SH-SY5Y (cell line): ENCODE data around the gene CERS4.

Experiments used
- GATA2 ChIP-seq: IDR thresholded peaks from 2 replicates; pipeline ENCODE4 v1.6.1; 2011; ENCODE audit warnings: mild to moderate bottlenecking, low read depth, low read length
- GATA3 ChIP-seq: IDR thresholded peaks from 2 replicates; pipeline ENCODE4 v1.6.1; 2011; ENCODE audit warnings: low read depth, mild to moderate bottlenecking, low read length, moderate library complexity

The CERS4 gene

GRCh38 chr19:8251025-8251472 is 41.9 kb downstream of the CERS4 start:
- TF ChIP-seq GATA3 (no peak), GATA2 (no peak)

GRCh38 chr19:8252922-8253589 is 43.9 kb downstream of the CERS4 start:
- TF ChIP-seq GATA3 (no peak), GATA2 (no peak)

DNA sequence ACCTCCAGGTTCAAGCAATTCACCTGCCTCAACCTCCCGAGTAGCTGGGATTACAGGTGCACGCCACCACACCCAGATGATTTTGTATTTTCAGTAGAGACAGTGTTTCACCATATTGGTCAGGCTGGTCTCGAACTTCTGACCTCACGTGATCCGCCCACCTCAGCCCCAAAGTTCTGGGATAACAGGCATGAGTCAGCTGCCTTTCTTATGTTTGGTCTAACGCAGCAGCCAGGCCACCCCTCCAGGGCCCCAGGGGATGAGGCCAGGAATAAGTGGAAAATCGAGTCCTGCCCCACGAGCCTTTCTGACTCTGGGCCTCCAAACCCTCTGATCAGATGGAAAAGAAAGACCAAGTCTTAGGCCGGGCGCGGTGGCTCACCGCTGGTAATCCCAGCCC is 44.5 kb downstream of the CERS4 start:
- TF ChIP-seq GATA3, result no peak

DNA sequence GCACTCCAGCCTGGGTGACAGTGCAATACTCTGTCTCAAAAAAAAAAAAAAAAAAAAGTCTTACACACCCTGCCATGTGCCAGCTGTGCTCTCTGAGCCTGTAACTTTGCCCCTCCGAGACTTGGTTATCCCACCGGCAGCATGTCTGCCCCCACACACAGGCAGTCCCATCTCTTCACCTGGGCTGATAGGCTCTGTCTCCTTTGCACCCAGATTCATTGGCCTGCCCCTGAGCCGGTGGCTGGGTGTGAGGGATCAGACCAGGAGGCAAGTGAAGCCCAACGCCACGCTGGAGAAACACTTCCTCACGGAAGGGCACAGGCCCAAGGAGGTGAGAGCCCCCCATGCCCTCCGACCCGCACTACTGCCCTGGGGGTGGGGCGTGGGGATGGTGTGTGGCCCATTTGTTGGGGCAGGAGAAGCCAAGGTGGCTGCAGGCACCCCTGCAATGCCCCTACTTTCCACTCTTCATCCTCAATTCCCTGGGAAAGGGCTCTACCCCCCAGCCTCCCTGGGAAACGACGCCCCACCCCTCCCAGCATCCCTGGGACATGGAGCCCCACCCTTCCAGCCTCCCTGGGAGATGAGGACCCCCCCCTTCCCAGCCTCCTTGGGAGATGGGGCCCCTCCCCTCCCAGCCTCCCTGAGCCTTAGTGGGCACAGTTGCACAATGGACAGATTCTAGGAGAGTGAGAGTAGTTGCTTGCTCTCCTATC is 45.3 kb downstream of the CERS4 start:
- TF ChIP-seq GATA2 (no peak), GATA3 (no peak)

DNA sequence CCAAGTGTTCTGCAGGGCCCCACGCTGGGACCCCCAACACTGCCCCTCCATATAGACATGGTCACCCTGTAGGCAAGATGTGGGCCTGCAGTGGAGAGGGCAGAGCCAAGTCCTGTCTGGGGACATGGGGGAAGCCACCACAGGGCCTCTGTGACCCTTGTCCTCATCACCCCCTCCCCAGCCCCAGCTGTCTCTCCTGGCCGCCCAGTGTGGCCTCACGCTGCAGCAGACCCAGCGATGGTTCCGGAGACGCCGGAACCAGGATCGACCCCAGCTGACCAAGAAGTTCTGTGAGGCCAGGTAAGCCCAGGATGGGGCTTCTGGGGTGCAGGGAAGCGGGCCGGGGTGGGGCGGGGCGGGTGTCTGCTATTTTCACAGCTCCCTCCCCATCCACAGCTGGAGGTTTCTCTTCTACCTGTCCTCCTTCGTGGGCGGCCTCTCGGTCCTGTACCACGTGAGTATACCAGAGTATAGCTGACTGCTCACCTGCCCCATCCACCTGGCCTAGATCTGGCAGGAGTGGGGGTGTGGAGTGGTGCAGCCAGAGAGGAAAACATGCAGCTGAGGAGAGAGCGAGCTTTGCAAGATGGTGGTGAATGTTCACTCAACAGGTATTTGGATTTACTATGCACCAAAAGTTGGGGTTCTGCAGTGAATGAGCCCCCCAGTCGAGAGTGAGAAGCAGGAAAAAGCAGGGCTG is 46.4 kb downstream of the CERS4 start:
- no peak for TF ChIP-seq GATA2
- TF ChIP-seq GATA3, result no peak

GRCh38 chr19:8256276-8257051 is 47.3 kb downstream of the CERS4 start:
- TF ChIP-seq GATA3 (no peak), GATA2 (no peak)

DNA sequence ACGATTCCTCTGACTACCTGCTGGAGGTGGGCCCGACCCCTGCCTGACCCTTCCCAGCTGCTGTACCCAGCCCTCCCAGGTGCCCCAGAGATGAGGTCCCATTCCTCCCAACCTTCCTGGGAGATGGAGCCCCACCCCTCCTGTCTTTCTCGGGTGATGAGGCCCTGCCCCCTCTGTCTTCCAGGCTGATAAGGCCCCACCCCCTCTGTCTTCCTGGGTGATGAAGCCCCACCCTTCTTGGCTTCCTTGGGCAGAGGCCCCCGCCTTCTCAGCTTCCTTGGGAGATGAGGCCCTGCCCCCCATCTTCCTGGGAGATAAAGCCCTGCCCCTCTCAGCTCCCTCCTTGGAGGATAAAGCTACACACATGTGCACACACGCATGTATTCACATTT is 47.9 kb downstream of the CERS4 start:
- no peak for TF ChIP-seq GATA2
- no peak for TF ChIP-seq GATA3

DNA sequence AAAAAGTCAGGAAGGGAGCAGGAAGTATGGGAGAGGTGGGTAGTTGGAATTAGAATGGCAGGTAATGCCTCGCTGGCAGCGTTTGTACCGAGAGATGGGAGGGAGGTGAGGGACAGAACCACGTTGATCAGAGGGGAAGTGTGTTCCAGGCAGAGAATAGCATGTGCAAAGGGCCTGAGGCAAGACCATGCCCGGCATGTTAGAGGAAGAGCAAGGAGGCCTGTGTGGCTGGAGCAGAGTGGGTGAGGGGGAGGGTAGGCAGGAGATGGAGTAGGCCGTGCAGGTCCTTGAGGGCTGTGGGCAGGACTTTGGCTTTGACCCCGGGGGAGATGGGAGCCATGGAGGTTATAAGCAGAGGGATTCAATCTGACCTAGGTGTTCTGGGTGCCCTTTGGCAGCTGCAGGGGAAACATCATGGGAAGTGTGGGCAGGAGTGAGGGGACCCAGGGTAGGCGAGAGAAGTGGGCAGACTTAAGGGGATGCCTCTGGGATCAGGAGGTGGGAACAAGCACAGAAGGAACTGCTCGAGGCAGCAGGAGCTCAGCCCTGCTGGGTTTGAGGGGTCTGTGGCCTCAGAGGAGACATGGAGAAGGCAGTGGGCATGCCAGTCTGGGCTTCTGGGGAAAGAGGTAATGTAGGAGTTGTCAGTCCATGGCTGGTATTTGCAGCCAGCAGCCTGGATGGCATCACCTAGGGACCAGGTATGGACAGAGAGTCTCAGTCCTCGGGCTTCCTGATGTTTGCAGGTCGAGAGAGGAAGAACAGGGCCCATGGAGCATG is 50.2 kb downstream of the CERS4 start:
- TF ChIP-seq GATA3 (no peak), GATA2 (no peak)

DNA sequence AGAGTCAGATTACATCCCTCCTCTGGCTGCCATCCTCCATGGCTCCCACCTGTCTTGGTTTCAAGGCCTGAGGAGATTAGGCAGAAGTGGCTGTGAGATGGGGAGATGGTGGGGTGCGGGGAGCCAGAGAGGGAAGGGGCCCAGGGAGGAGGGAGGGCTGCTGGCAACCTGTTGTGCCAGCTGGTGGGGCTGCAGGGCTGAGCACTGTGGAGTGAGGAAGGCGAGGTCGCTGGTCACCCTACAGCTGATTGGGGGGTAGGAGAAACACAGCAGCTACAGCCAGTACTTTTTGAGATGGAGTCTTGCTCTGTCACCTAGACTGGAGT is 50.7 kb downstream of the CERS4 start:
- TF ChIP-seq GATA2 (no peak), GATA3 (no peak)

- TF ChIP-seq GATA2 (no peak), GATA3 (no peak)
These were observed 52.2 kb downstream of the CERS4 start for GRCh38 chr19:8261347-8261746.

- no peak for TF ChIP-seq GATA3
- TF ChIP-seq GATA2, result no peak
These were observed 52.7 kb downstream of the CERS4 start for GRCh38 chr19:8261881-8262280.

DNA sequence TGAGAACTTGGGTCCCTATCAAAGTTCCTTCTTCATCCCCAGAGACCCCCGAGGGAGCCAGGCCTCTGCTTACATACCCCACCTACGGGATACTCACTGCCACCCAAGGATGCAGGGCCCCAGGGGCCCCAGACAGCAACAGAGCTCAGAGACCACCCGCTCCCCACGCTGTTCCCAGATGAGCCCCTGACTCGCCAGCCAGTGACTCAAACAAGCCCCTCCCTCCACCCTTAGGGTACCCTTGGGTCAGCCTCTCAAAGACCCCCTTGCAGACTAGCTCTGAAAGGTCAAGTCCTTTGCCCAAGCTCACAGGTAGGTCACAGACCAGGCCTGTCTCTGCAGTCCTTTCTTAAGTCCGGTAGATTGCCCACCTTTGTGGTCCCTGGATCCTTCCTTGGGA is 53.3 kb downstream of the CERS4 start:
- TF ChIP-seq GATA2, result no peak
- no peak for TF ChIP-seq GATA3

- TF ChIP-seq GATA2 (no peak), GATA3 (no peak)
These were observed 56.7 kb downstream of the CERS4 start for GRCh38 chr19:8265872-8266271.
